Measurements from ENCODE around the gene CTNNA1.

The CTNNA1 gene

DNA sequence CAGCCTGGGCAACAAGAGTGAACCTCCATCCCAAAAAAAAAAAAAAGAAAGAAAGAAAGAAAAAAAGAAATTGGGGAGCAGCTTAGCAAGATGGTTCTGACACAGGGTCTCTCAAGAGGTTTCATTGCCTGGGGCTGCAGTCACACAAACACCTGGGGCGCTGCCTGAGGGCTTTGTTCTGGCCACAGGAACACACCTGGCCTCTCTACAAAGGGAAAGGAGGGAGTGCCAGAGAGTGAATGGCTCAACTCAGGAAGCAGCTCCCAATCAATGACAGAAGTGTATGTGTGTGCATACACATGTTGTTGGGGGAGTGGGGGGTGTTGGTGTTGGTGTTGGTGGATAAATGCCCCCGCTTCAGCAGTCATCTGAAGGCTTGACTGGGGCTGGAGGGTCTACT, 32.4 kb upstream of the CTNNA1 start:
- Mint-ChIP-seq H3K4me3 (no peak overlapping the region), H3K27ac (no peak overlapping the region), H3K4me1 (peaks cover 53% of the 10 kb centered on the region), H3K9me3 (no peaks in the 10 kb centered on the region), H3K27me3 (ENCODE audit: low read depth, poor library complexity) (peaks cover 6% of the 10 kb centered on the region), H3K36me3 (ENCODE audit: low read depth) (no peaks in the 10 kb centered on the region)
- DNase-seq, result no peak
- TF ChIP-seq, protein P1, sequence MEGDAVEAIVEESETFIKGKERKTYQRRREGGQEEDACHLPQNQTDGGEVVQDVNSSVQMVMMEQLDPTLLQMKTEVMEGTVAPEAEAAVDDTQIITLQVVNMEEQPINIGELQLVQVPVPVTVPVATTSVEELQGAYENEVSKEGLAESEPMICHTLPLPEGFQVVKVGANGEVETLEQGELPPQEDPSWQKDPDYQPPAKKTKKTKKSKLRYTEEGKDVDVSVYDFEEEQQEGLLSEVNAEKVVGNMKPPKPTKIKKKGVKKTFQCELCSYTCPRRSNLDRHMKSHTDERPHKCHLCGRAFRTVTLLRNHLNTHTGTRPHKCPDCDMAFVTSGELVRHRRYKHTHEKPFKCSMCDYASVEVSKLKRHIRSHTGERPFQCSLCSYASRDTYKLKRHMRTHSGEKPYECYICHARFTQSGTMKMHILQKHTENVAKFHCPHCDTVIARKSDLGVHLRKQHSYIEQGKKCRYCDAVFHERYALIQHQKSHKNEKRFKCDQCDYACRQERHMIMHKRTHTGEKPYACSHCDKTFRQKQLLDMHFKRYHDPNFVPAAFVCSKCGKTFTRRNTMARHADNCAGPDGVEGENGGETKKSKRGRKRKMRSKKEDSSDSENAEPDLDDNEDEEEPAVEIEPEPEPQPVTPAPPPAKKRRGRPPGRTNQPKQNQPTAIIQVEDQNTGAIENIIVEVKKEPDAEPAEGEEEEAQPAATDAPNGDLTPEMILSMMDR (IDR thresholded peaks at IDR 0.05), result no peak

DNA sequence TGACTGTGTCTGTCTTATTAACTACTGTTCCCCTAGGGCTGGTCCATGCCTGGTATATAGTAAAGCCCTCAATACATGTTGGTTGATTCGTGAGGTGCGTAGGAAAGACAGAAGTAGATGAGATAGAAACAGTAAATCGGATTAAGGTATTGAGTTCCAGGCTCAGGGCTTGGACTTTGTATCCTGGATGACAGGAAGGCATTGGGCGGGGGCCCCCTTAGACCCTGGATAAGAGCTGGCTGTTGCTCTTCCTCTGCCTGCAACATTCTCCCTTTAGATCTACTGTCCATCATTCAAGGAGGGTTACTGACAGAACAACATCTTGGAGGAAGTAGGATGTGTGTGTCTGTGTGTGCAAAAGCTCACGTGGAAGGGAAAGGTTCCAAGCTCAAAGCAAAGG, 31.2 kb upstream of the CTNNA1 start:
- Mint-ChIP-seq H3K27ac (no peak overlapping the region), H3K4me1 (peaks cover 53% of the 10 kb centered on the region), H3K9me3 (no peaks in the 10 kb centered on the region), H3K4me3 (no peak overlapping the region), H3K27me3 (ENCODE audit: low read depth, poor library complexity) (peaks cover 6% of the 10 kb centered on the region), H3K36me3 (ENCODE audit: low read depth) (no peaks in the 10 kb centered on the region)
- TF ChIP-seq, protein P1 (IDR thresholded peaks at IDR 0.05), result no peak
- no peak for DNase-seq

GRCh38 chr5:138722544-138723177, 30.6 kb upstream of the CTNNA1 start:
- peaks cover 6% of the 10 kb centered on the region for H3K27me3 Mint-ChIP-seq (ENCODE audit: low read depth, poor library complexity)
- no peaks in the 10 kb centered on the region for H3K36me3 Mint-ChIP-seq (ENCODE audit: low read depth)
- no peak overlapping the region for H3K4me3 Mint-ChIP-seq
- no peaks in the 10 kb centered on the region for H3K9me3 Mint-ChIP-seq
- TF ChIP-seq, protein P1 (IDR thresholded peaks at IDR 0.05), result no peak
- no peak overlapping the region for H3K27ac Mint-ChIP-seq
- H3K4me1 Mint-ChIP-seq, result peaks cover 57% of the 10 kb centered on the region
- no peak for DNase-seq

DNA sequence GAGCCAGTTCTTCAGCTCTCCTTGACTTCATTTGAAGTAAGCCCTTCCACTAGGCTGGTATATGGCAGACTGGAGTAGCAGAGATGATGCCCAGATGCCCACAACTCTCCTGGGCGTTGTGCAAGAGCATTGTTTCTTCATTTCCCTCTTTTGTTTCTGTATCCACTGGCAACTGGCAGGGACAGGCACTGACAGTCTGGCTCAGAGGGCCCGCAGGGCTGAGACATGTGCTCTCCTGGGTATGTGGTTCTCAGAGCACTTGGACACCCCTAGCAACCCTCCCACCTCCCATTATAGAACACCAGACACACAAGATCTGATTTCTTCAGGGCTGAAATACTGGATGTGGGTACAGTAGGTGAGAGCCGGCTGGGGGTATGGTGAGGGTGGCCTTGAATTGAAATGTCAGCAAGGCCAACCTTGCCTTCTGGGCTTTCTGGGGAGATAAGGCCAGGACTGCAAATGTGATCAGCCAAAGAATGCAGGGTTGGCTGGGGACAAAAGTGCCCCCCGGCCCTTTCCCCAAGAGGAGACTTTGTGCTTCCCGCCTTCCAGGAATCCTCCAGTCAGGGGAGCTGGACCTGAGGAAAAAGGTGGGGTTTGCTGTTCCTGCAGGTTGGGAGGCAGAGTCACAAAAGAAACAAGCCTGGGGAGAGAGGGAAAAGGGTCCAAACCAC, 28.6 kb upstream of the CTNNA1 start:
- Mint-ChIP-seq H3K27me3 (ENCODE audit: low read depth, poor library complexity) (peaks cover 9% of the 10 kb centered on the region), H3K36me3 (ENCODE audit: low read depth) (no peaks in the 10 kb centered on the region), H3K9me3 (no peaks in the 10 kb centered on the region), H3K4me3 (no peak overlapping the region), H3K4me1 (peaks cover 57% of the 10 kb centered on the region), H3K27ac (no peak overlapping the region)
- DNase-seq, result no peak
- TF ChIP-seq, protein P1 (IDR thresholded peaks at IDR 0.05), result no peak

- peaks cover 9% of the 10 kb centered on the region for H3K27me3 Mint-ChIP-seq (ENCODE audit: low read depth, poor library complexity)
- TF ChIP-seq, protein P1 (IDR thresholded peaks at IDR 0.05), result no peak
- H3K4me3 Mint-ChIP-seq, result peak overlapping the region; percentile 33
- H3K4me1 Mint-ChIP-seq, result peaks cover 53% of the 10 kb centered on the region
- peak overlapping the region; percentile 98 for H3K27ac Mint-ChIP-seq
- no peaks in the 10 kb centered on the region for H3K9me3 Mint-ChIP-seq
- H3K36me3 Mint-ChIP-seq (ENCODE audit: low read depth), result no peaks in the 10 kb centered on the region
- DNase-seq, result peak; percentile 24
Observed at GRCh38 chr5:138725153-138725817, 27.9 kb upstream of the CTNNA1 start.
